Keratinocyte (primary cell): ENCODE measurements around the gene ACO2.
"Not testable (repeated sequence)": the region's sequence is repeated elsewhere in the genome, so short reads cannot be mapped to it uniquely, and the experiment has no call there.

Experiments
- EZH2 ChIP-seq: IDR thresholded peaks from one replicate; pipeline ENCODE4 v1.6.1; 2012; ENCODE audit warnings: inconsistent platforms, mild to moderate bottlenecking, low read length, moderate library complexity
- TF ChIP-seq, protein P1 (sequence below), 3 experiments: IDR thresholded peaks in 1 of 3; conservative IDR thresholded peaks in 1 of 3; optimal IDR thresholded peaks in 1 of 3; 2 replicates in 2 of 3; 3 replicates in 1 of 3; pipeline versions ENCODE3 to v1.5.1; 2011; ENCODE audit warnings: low read length in 3 of 3, mild to moderate bottlenecking in 3 of 3, moderate library complexity in 2 of 3, control low read depth in 1 of 3, inconsistent platforms in 1 of 3; ENCODE audit not compliant: insufficient read depth in 2 of 3; ENCODE audit errors: extremely low read depth in 1 of 3

DNA sequence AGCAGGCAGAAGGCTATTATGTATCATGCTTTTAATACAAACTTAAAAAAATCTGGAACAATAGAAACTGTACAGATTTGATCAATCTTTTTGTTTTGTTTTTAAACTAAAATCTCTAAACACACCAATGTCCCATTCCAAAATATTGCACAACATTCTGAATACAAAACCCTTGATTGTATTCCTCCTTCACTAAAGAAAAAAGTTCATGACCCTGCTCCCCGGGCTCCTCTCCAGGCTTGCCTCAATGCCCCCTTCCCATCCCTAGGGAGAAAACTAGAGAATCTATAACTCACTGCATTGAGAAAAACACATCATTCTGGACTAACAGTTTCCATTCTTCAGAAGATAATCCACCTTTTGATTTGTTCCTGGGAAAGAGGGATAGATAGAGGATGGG lies 35.4 kb upstream of the ACO2 start:
- TF ChIP-seq EZH2, result not testable (repeated sequence)
- TF ChIP-seq, protein P1, sequence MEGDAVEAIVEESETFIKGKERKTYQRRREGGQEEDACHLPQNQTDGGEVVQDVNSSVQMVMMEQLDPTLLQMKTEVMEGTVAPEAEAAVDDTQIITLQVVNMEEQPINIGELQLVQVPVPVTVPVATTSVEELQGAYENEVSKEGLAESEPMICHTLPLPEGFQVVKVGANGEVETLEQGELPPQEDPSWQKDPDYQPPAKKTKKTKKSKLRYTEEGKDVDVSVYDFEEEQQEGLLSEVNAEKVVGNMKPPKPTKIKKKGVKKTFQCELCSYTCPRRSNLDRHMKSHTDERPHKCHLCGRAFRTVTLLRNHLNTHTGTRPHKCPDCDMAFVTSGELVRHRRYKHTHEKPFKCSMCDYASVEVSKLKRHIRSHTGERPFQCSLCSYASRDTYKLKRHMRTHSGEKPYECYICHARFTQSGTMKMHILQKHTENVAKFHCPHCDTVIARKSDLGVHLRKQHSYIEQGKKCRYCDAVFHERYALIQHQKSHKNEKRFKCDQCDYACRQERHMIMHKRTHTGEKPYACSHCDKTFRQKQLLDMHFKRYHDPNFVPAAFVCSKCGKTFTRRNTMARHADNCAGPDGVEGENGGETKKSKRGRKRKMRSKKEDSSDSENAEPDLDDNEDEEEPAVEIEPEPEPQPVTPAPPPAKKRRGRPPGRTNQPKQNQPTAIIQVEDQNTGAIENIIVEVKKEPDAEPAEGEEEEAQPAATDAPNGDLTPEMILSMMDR (optimal IDR thresholded peaks at IDR 0.05 in 1 of 3, IDR thresholded peaks at IDR 0.05 in 1 of 3, conservative IDR thresholded peaks at IDR 0.05 in 1 of 3; ENCODE audit: extremely low read depth in 1 of 3, insufficient read depth in 2 of 3, low read length in 3 of 3), result not testable (repeated sequence)
